Panc1 (cell line): ENCODE data around the gene TACR1. TPM values are rescaled to one million over a fixed set of nuclear protein-coding genes. Genes with fewer than 3 reads are reported as not detected.

Experiments
- ATAC-seq: fragments of 200-7000 bp; cut with Tn5 transposase; 2 replicates; pipeline ENCODE4 v1.9.1; 2020; ENCODE audit warnings: mild to moderate bottlenecking, moderate library complexity
- BruUV-seq: library from RNA; stranded (reverse); fragments of 400-500 nt; replicated peaks from 2 replicates; lab custom pipeline; 2021; lab: Mats Ljungman, UMichigan
- CTCF ChIA-PET: fragments of 300-600 bp; sonication (Branson Sonifier 250); formaldehyde crosslinking; loops from one replicate; lab custom pipeline; 2022; ENCODE audit warnings: antibody characterized with exemption; lab: Charles Lee
- POLR2A ChIA-PET: fragments of 300-600 bp; sonication (Branson Sonifier 250); formaldehyde crosslinking; loops from one replicate; lab custom pipeline; 2022; ENCODE audit warnings: antibody characterized with exemption; lab: Charles Lee
- DNase-seq: peaks from one replicate; pipeline ENCODE4 v3.0.0-alpha.2; 2010; ENCODE audit warnings: low read depth, low spot score
- H3K27ac ChIP-seq: 2 replicates; pipeline ENCODE4 v1.5.1; 2011; ENCODE audit warnings: mild to moderate bottlenecking, low read length, inconsistent platforms
- H3K27me3 ChIP-seq: fragments of 200-500 bp; sonication (Bioruptor generic); 2 replicates; pipeline ENCODE4 v1.6.0; 2014; ENCODE audit warnings: low read length, inconsistent platforms; ENCODE audit not compliant: control insufficient read depth, insufficient read depth
- H3K36me3 ChIP-seq: fragments of 200-500 bp; sonication (Bioruptor generic); 2 replicates; pipeline ENCODE4 v1.5.1; 2014; ENCODE audit warnings: inconsistent platforms, mild to moderate bottlenecking, low read length, moderate library complexity; ENCODE audit not compliant: control insufficient read depth, insufficient read depth
- H3K4me1 ChIP-seq: 2 replicates; pipeline ENCODE4 v1.5.1; 2011; ENCODE audit warnings: inconsistent platforms, mild to moderate bottlenecking, low read length, moderate library complexity; ENCODE audit not compliant: control insufficient read depth, insufficient read depth
- H3K4me3 ChIP-seq, 2 experiments: 2 replicates each; pipeline ENCODE4 v1.5.1; 2011 to 2012; ENCODE audit warnings: low read depth in 2 of 2, low read length in 2 of 2, mild to moderate bottlenecking in 2 of 2, inconsistent platforms in 1 of 2, moderate library complexity in 1 of 2
- H3K9me3 ChIP-seq: fragments of 200-500 bp; sonication (Bioruptor generic); 2 replicates; pipeline ENCODE4 v1.5.1; 2014; ENCODE audit warnings: low read depth, mild to moderate bottlenecking, inconsistent platforms, low read length, moderate library complexity; ENCODE audit not compliant: control insufficient read depth, insufficient read depth
- CTCF ChIP-seq: fragments of 450-650 bp; IDR thresholded peaks from 2 replicates; pipeline ENCODE4 v1.5.1; 2017; ENCODE audit warnings: mild to moderate bottlenecking
- POLR2AphosphoS5 ChIP-seq: IDR thresholded peaks from 2 replicates; pipeline ENCODE4 v1.6.1; 2012; ENCODE audit warnings: mild to moderate bottlenecking, low read depth, low read length, moderate library complexity
- SIN3A ChIP-seq: IDR thresholded peaks from 2 replicates; pipeline ENCODE4 v1.6.1; 2012; ENCODE audit warnings: low read depth, mild to moderate bottlenecking, low read length, moderate library complexity, borderline replicate concordance; ENCODE audit not compliant: insufficient read depth
- TCF7L2 ChIP-seq: IDR thresholded peaks from 2 replicates; pipeline ENCODE4 v1.6.1; 2011; ENCODE audit warnings: mild to moderate bottlenecking, low read depth, low read length, inconsistent platforms
- in situ Hi-C: cut with HindIII; loops from 2 replicates; pipeline ENCODE4 v1.10.0; 2016; ENCODE audit warnings: low sequenced_read_pairs, low pct_unique_long_range_greater_than_20kb
- intact Hi-C: fragments of 100-400 bp; cut with micrococcal nuclease; formaldehyde crosslinking; loops from one replicate; pipeline ENCODE4 v1.10.0; 2022; ENCODE audit not compliant: unreplicated experiment
- total RNA-seq: library from RNA; stranded (reverse); gene quantifications from one replicate; pipeline ENCODE4 v1.2.1, GENCODE V29; 2021; ENCODE audit not compliant: unreplicated experiment
- TF ChIP-seq, protein P1 (sequence below), 2 experiments: IDR thresholded peaks; 2 replicates each; pipeline ENCODE4 v1.6.1; 2011 to 2012; ENCODE audit warnings: low read depth in 2 of 2, control low read depth in 1 of 2, low read length in 1 of 2, mild to moderate bottlenecking in 1 of 2, moderate library complexity in 1 of 2; ENCODE audit not compliant: insufficient read depth in 1 of 2

The TACR1 gene
- total RNA-seq, 1 experiment from 2014 or later = not detected

DNA sequence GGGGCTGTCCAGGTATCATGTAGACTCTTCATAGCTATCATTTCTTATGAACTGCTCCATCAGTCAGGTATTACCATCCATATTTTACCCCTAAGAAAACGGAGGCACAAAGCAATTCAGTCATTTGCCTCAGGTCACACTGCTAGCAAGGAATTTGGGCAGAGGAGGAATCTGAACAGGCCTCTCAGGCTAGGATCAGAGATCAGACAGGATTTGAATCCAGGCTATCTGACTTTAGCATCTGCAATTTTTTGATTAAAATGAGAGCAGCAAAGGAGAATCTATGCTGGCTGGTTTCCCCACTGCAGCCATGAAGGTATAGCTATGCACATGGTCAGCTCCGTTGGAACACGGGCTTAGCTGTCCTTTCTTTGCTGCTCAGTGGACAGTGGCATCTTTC lies 60.1 kb downstream of the TACR1 start:
- Histone ChIP-seq H3K27ac (no peak overlapping the region), H3K4me3 (no peak overlapping the region), H3K27me3 (no peaks in the 10 kb centered on the region; the same call in 1 of the 2 replicates), H3K36me3 (no peaks in the 10 kb centered on the region), H3K4me1 (no peaks in the 10 kb centered on the region), H3K9me3 (no peaks in the 10 kb centered on the region)
- intact Hi-C loops (no loop called here), in situ Hi-C loops (no loop called here)
- no peak for DNase-seq
- TF ChIP-seq TCF7L2 = no peak
- TF ChIP-seq, protein P1, sequence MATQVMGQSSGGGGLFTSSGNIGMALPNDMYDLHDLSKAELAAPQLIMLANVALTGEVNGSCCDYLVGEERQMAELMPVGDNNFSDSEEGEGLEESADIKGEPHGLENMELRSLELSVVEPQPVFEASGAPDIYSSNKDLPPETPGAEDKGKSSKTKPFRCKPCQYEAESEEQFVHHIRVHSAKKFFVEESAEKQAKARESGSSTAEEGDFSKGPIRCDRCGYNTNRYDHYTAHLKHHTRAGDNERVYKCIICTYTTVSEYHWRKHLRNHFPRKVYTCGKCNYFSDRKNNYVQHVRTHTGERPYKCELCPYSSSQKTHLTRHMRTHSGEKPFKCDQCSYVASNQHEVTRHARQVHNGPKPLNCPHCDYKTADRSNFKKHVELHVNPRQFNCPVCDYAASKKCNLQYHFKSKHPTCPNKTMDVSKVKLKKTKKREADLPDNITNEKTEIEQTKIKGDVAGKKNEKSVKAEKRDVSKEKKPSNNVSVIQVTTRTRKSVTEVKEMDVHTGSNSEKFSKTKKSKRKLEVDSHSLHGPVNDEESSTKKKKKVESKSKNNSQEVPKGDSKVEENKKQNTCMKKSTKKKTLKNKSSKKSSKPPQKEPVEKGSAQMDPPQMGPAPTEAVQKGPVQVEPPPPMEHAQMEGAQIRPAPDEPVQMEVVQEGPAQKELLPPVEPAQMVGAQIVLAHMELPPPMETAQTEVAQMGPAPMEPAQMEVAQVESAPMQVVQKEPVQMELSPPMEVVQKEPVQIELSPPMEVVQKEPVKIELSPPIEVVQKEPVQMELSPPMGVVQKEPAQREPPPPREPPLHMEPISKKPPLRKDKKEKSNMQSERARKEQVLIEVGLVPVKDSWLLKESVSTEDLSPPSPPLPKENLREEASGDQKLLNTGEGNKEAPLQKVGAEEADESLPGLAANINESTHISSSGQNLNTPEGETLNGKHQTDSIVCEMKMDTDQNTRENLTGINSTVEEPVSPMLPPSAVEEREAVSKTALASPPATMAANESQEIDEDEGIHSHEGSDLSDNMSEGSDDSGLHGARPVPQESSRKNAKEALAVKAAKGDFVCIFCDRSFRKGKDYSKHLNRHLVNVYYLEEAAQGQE (IDR thresholded peaks at IDR 0.05; ENCODE audit: insufficient read depth in 1 of 2, low read depth in 2 of 2, low read length in 1 of 2) = no peak
- no peak for TF ChIP-seq SIN3A
- no peak for TF ChIP-seq POLR2AphosphoS5
- TF ChIP-seq CTCF = no peak
- ATAC-seq = no peak
- BruUV-seq = no TSS peak
- CTCF ChIA-PET = no interaction called here
- POLR2A ChIA-PET = no interaction called here

DNA sequence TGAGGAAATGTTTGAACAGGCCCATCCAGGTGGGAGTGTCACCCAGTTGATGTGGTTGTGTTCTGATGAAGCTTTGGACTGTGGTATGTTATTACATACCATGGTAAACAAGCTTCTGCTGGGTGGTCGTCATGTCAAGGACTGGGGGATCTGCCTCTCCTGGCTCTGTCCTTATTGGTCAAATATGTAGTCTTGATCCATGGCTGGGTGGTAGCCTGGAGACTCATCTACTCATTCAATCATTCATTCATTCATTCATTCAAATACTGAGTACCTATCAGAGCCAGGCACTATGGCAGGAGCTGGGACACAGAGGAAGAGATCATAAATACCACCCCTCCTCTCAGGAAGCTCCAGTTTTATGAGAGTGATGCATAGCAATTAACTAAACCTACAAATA lies 60.8 kb downstream of the TACR1 start:
- intact Hi-C loops (no loop called here), in situ Hi-C loops (no loop called here)
- DNase-seq = no peak
- no peak for ATAC-seq
- no TSS peak for BruUV-seq
- H3K27ac ChIP-seq = no peak overlapping the region
- ChIA-PET POLR2A (no interaction called here), CTCF (no interaction called here)
- no peak for TF ChIP-seq CTCF
- TF ChIP-seq TCF7L2 = no peak
- TF ChIP-seq, protein P1 (IDR thresholded peaks at IDR 0.05; ENCODE audit: insufficient read depth in 1 of 2, low read depth in 2 of 2, low read length in 1 of 2) = no peak
- TF ChIP-seq POLR2AphosphoS5 = no peak
- no peak for TF ChIP-seq SIN3A
- H3K27me3 ChIP-seq = no peaks in the 10 kb centered on the region; the same call in 1 of the 2 replicates
- H3K4me3 ChIP-seq = no peak overlapping the region
- H3K9me3 ChIP-seq = no peaks in the 10 kb centered on the region
- no peaks in the 10 kb centered on the region for H3K36me3 ChIP-seq
- H3K4me1 ChIP-seq = no peaks in the 10 kb centered on the region
